ENCODE data around the gene CHST11.

DNA sequence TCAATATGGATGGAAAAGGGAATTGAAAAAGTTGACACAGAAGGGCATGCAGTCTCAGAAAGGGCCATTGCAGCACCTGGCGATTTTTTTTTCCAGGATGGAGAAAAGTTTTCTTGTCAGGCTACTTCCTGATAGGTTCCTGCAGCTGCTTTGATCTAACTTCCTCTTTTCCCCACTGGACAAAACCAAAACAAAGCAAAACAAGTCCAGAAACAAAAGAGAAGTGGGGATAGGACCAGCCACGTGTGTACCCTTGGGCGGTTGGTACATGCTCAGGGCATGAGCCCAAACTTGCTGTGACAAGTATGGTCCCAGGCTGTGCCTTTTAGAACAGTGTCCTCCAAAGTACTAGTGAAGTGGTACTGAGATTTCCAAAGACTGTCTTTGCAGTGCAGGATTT lies 89.8 kb downstream of the CHST11 start:
- TF ChIP-seq POLR2A (IDR thresholded peaks at IDR 0.05; ENCODE audit: low read depth) (no peak), CTCF (IDR thresholded peaks at IDR 0.05) (no peak), POLR2AphosphoS5 (IDR thresholded peaks at IDR 0.05) (no peak)

Data from esophagus muscularis mucosa (tissue), 3 donors.